GM19023 (cell line): ENCODE data around the gene FLT3.
"Not testable (repeated sequence)": the region's sequence is repeated elsewhere in the genome, so short reads cannot be mapped to it uniquely, and the experiment has no call there.

Source experiments
- ATAC-seq: cut with Tn5 transposase; IDR thresholded peaks from one replicate; pipeline ENCODE4 v1.9.1; 2021; ENCODE audit warnings: mild to moderate bottlenecking, moderate library complexity; ENCODE audit not compliant: unreplicated experiment

Gene FLT3

DNA sequence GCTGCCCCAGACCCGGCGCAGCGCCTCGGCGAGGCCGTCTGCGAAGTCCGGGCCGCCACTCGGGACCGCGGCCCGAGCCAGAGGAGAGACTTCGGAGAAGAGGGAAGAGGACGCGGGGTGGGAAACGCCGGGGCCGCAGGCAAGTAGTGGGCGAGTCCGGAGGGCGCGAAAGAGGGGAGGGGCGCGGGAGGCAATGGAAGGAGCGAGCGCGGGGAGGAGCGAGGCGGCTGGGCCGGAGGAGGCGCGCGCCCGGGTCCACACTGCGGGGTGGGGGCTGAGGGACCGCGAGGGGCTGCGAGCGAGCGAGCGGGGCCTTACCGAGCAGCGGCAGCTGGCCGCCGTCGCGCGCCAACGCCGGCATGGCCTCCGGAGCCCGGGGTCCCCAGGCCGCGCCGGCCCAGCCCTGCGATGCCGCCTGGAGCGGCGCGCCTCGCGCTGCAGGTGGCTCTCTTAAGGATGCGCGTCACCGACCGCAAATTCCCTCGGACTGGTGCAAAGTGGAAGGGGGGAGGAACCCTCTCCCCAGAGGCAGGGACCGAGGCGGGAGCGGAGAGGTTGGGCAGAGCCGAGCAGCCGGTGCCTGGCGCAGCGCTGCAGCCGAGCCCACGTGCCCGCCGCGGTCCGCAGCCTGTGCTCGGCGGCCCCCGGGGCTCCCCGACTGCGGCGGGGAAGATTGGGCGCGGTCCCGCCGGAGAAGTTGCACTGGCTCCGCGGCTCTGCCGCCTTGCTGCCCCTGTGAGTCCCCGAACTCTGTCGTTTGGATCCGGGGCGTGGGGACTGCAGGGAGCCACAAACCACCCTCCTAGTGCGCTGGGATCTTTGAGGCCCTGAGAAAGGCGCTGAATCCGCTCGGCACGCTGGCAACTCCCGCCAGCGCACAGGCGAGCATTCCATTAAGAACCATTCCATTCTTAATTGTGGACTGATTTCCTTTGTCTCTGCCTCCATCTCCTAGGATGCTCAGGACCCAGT, at the start of gene FLT3:
Gene FLT3 (minus strand): TSS at position 427 of the 972 bp plus-strand sequence. CDS start 66 bp downstream, at position 361.
- peak; percentile 52 for ATAC-seq

DNA sequence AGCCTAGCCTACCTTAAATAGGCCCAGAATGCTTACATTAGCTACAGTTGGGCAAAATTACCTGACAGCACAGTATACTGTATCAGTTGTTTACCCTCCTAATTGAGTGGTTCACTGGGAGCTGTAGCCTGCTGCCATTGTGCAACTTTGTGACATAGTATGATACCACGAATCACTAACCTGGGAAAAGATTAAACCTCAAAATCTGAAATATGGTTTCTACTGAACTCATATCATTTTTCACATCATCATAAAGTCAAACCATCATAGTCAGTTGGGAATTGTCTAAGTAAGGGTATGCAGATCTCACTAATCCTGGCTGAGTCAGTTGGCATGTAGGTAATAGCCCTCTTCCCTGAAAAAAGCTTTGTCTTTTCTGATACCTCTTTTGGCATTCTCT, 47.1 kb upstream of the FLT3 start:
- ATAC-seq: no peak

DNA sequence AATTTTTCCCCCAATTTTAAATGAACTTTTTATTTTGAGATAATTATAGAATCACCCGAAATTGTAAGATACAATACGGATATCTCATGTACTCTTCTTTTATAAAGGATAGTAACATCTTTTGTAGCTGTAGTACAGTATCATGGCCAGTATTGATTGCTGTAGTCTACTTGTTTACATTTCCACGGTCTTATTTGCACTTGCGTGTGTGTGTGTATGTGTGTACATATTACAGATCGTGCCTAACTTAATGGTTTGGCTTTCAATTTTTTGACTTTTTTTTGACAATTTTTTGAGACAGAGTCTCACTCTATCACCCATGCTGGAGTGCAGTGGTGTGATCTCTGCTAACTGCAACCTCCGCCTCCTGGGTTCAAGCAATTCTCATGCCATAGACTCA, 44.7 kb upstream of the FLT3 start:
- no peak for ATAC-seq

DNA sequence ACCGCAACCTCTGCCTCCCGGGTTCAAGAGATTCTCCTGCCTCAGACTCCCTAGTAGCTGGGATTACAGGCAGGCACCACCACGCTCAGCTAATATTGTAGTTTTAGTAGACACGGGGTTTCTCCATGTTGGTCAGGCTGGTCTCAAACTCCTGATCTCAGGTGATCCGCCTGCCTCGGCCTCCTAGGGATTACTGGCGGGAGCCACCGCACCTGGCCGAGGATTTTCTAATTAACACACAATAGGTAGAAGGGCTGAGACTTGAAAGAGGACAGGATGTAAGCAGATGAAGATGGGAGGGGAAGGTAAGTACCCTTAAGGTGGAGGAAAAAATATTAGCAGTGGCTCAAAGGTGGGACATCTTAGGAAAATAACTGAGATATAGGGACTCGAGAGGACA, 41.2 kb upstream of the FLT3 start:
- ATAC-seq: not testable (repeated sequence)

DNA sequence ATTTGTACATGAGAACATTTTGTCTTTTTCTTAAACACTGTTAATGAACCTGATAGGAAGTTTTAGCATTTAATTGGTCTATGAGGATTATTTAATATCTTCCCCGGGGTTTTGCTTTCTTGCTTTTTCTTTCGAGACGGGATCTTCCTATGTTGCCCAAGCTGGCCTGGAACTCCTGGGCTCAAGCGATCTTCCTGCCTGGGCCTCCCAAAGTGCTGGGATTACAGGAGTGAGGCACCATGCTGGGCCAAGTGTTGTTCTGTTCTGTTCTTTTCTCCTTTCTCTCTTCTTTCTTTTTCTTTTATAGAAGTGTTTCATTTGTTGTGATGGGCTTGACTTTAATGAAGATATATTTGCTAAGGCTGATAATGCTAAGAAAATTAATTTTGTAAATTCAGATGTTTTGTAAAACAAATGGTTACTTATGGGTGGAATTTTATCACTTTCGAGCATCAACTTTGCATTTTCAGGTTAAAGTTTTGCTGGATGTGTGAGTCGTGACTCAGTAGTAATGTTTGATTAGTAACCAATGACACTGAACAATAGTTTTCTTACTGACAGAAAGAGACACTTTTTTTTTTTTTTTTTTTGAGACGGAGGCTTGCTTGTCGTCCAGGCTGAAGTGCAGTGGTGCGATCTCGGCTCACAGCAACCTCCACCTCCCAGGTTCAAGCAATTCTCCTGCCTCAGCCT, 40.2 kb upstream of the FLT3 start:
- no peak for ATAC-seq

GRCh38 chr13:28138756-28139470, 38.5 kb upstream of the FLT3 start:
- ATAC-seq: peak; percentile 58

- peak; percentile 50 for ATAC-seq
These were observed 37.8 kb upstream of the FLT3 start, which contains the start of gene PAN3 for GRCh38 chr13:28138012-28138755. TSS of gene PAN3 (plus strand) at chr13:28138545. CDS start at chr13:28138658, 113 bp downstream.

GRCh38 chr13:28137596-28137995, 37.2 kb upstream of the FLT3 start:
- ATAC-seq: no peak

DNA sequence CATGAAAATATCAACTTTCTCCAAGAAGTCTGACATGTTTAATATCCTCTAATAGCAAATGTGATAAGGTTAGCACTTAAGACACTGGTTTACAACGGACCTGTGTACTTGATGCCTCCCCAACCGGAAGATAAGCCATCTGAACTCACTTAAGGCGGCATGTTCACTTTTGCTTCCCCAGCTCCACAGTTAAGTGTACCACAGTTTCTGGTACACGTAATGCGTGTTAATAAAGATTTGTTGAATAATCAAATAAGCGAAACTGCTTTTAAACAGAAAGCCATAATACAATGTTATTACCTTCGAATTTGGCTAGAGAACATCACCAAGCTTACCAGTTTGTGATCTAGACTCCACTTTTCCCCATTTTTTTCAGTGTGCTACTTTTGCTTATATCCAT, 36.5 kb upstream of the FLT3 start:
- ATAC-seq: no peak

DNA sequence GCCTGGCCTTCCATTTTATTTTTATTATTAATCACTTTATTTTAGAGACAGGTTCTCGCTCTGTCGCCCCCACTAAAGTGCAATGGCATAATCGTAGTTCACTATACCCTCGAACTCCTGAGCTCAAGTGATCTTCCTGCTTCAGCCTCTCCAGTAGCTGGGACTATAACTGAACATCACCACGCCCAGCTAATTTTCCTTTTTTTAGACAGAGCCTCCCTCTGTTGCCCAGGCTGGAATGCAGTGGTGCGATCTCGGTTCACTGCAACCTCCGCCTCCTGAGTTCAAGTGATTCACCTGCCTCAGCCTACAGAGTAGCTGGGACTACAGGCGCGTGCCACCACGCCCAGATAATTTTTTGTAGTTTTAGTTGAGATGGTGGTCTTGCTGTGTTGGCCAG, 31.3 kb upstream of the FLT3 start:
- ATAC-seq: no peak

DNA sequence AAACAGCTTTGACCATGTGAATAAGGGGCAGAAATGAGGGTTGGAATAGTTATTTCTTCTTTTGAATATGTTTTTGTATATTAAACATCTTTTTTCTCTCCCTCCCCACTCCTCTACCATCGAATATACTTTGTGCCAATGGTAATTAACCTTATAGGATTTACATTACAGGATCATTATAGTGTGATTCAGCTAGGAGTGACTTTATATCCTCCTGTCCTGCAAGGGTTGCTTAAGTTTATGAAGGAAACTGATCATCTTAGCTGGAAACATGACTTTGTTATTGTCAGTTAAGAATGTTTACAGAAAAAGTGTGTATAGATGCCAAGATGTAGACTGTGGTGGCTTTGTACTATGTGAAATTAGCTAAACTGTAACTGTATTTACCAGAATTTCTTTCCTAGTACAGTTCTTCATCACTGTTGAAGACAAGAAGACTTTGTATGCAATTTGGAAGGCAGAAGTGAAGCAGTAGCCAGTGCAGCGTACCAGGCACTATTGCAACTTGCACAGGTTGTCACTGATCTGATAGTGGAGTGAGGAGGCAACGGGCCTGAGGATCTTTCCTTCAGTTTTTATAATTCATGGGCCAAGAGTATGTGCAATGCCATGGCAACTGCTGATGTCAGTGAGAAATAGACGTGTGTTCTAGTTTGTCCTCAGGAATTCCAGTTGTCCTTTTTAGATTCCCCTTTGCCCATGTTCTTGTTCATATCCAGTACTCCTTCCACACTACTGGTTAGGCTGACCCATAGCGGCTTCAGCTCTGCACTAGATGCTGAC, 29.7 kb upstream of the FLT3 start:
- no peak for ATAC-seq

DNA sequence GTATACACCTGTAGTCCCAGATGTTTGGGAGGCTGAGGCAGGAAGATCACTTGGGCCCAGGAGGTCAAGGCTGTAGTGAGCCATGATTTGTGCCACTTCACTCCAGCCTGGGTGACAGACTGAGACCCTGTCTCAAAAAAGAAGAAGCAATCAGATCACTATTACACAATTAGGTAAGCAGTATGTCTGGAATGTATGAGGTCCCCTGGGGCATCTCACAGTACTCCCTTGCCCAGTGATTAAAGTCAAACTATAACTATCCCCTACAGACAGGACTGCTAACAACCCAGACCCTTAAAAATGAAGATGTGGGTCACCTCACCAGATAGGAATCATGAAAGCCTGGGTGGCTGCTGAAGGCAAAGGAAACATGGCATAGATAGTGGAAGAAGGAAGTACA, 28.6 kb upstream of the FLT3 start:
- no peak for ATAC-seq

- ATAC-seq: no peak
These were observed 27.7 kb upstream of the FLT3 start for GRCh38 chr13:28128030-28128429.

DNA sequence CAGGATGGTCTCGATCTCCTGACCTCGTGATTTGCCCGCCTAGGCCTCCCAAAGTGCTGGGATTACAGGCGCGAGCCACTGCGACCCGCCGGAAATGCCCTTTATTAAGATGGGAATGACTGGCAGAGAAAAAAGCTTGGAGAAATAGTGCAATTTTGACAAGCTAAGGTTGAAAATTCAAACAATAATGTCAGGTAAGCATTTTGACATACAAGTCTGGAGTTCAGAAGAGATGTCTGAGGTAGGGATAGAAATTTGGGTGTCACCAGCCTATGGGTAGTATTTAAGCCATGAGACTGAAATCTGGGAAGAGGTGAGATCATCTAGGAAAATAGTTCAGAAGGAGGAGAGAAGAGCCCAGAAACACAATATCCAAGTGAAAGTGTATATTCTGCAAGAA, 20.8 kb upstream of the FLT3 start:
- no peak for ATAC-seq

DNA sequence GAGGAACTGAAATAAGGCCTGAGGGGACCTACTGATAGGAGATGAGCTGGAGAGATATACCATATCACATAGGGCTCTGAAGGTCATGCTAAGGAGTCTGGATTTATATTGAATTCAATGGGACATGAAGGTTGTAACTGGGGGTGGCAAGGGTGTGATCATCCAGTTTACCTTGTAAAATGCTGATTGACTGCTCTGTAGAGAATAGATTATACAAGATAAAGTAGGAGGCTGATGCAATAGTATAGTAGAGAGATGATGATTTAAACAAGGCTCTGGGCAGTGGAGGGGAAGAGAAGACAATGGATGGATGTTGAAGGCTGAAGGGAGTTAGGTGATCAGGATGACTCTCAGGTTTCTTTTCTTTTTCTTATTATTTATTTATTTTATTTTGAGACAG, 19.9 kb upstream of the FLT3 start:
- ATAC-seq: no peak

- no peak for ATAC-seq
These were observed 17.5 kb upstream of the FLT3 start for GRCh38 chr13:28117689-28118377.

- no peak for ATAC-seq
These were observed 16.4 kb upstream of the FLT3 start for GRCh38 chr13:28116736-28117135.

GRCh38 chr13:28110414-28110813, 10.0 kb upstream of the FLT3 start:
- no peak for ATAC-seq

DNA sequence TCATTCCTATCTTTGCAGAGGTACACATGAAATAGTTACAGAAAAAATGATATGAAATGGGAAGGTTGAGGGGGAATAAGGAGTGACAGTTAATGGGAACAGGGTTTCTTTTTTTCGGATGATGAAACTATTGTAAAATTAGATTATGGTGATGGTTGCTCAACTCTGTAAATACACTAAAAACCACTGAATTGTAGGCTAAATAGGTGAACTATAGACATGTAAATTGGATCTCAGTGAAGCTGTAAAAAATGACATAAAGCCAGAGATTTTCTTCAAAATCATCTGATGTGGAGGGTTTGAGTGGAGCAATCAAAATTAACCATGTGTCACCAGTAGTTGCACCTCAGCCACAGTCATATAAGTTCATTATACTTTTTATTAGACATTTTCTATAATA, 6.6 kb upstream of the FLT3 start:
- ATAC-seq: no peak
